ENCODE measurements around the gene ZNF532. TPM values are rescaled to one million over a fixed set of nuclear protein-coding genes. Genes with fewer than 3 reads are reported as not detected.

Gene ZNF532
- total RNA-seq, 4 donors from 2014 or later: 54.7 to 124 (median 91.2) TPM

- in situ Hi-C loops (cut with MboI; ENCODE audit: low sequenced_read_pairs in 4 of 4) (no loop called here), intact Hi-C loops (cut with DNase I; ENCODE audit: low total_unique reads) (no loop called here)
- Histone ChIP-seq H3K4me1 (peaks cover 0 to 4% of the 10 kb centered on the region in 2 donors), H3K27me3 (no peaks in the 10 kb centered on the region), H3K27ac (peak overlapping the region; percentile 16 to 69 (median 56)), H3K9me3 (no peaks in the 10 kb centered on the region), H3K36me3 (peaks cover 0 to 54% of the 10 kb centered on the region in 2 donors), H3K4me3 (no peak overlapping the region)
- ATAC-seq: peak in 1 of 2 donors; percentile 15
- no peak for DNase-seq
- TF ChIP-seq POLR2A (IDR thresholded peaks at IDR 0.05): no peak
- no peak for TF ChIP-seq CTCF (IDR thresholded peaks at IDR 0.05 in 4 of 5, conservative IDR thresholded peaks at IDR 0.05 in 1 of 5)
Measured at GRCh38 chr18:58983260-58984155, 118.8 kb downstream of the ZNF532 start.

DNA sequence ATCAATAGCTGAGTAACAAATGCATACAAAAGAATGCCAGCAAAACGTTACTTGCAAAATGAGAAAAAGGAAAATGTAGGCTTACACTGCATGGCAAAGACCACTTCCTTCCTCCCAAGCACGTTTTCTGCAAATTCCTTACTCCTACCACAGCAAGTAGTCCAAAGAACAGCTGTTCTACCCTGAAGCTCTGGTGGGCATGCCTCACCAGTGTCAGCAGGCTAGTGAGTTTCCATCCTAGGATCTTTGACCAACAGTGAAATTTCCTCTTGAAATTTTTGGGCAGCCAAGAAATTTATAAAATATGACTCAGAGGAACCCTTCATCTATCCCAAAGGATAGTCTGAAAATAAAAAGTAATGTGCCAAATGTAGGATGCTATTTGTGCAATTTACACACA, 123.9 kb downstream of the ZNF532 start:
- no peaks in the 10 kb centered on the region for H3K9me3 ChIP-seq
- no peaks in the 10 kb centered on the region for H3K27me3 ChIP-seq
- ATAC-seq (no peak), DNase-seq (no peak)
- in situ Hi-C loops (cut with MboI; ENCODE audit: low sequenced_read_pairs in 4 of 4) (no loop called here), intact Hi-C loops (cut with DNase I; ENCODE audit: low total_unique reads) (no loop called here)
- peaks cover 0 to 8% of the 10 kb centered on the region in 2 donors for H3K36me3 ChIP-seq
- TF ChIP-seq CTCF (IDR thresholded peaks at IDR 0.05 in 4 of 5, conservative IDR thresholded peaks at IDR 0.05 in 1 of 5) (no peak), POLR2A (IDR thresholded peaks at IDR 0.05) (no peak)
- peaks cover 36 to 38% of the 10 kb centered on the region in 2 donors for H3K4me1 ChIP-seq
- no peak overlapping the region for H3K4me3 ChIP-seq
- peak overlapping the region in 1 of 4 donors; percentile 90 for H3K27ac ChIP-seq

- TF ChIP-seq POLR2A (IDR thresholded peaks at IDR 0.05) (no peak), CTCF (IDR thresholded peaks at IDR 0.05 in 4 of 5, conservative IDR thresholded peaks at IDR 0.05 in 1 of 5) (no peak)
- no peak overlapping the region for H3K4me3 ChIP-seq
- peak overlapping the region; percentile 88 to 92 (median 90) for H3K27ac ChIP-seq
Measured at GRCh38 chr18:58989184-58989759, 124.6 kb downstream of the ZNF532 start.

GRCh38 chr18:58990720-58991119, 126.0 kb downstream of the ZNF532 start:
- DNase-seq (peak; percentile 47 to 69), ATAC-seq (peak; percentile 48 to 65)
- no peaks in the 10 kb centered on the region for H3K9me3 ChIP-seq
- H3K4me1 ChIP-seq: peaks cover 39 to 51% of the 10 kb centered on the region in 2 donors
- H3K36me3 ChIP-seq: no peaks in the 10 kb centered on the region
- H3K4me3 ChIP-seq: peak overlapping the region in 1 of 4 donors; percentile 18
- no peaks in the 10 kb centered on the region for H3K27me3 ChIP-seq
- peak overlapping the region; percentile 88 to 92 (median 90) for H3K27ac ChIP-seq
- intact Hi-C loops (cut with DNase I; ENCODE audit: low total_unique reads) (loop anchor here (2.0 to 5.0 kb wide), 2 partner anchors 66 to 128 kb away; partner anchors contain the start of gene ZNF532), in situ Hi-C loops (cut with MboI; ENCODE audit: low sequenced_read_pairs in 4 of 4) (loop anchor here in 1 of 4 donors (10.0 kb wide), 1 partner anchor 74 kb away; no protein-coding TSS in a partner anchor)
- TF ChIP-seq POLR2A (IDR thresholded peaks at IDR 0.05) (peak in 1 of 2 donors; percentile 12), CTCF (IDR thresholded peaks at IDR 0.05 in 4 of 5, conservative IDR thresholded peaks at IDR 0.05 in 1 of 5) (no peak)

More at GRCh38 chr18:58989184-58989759, 124.6 kb downstream of the ZNF532 start:
- DNase-seq: no peak
- H3K9me3 ChIP-seq: no peaks in the 10 kb centered on the region
- ATAC-seq: no peak
- in situ Hi-C loops (cut with MboI; ENCODE audit: low sequenced_read_pairs in 4 of 4): no loop called here
- H3K4me1 ChIP-seq: peaks cover 39 to 44% of the 10 kb centered on the region in 2 donors
- peaks cover 0 to 2% of the 10 kb centered on the region in 2 donors for H3K36me3 ChIP-seq
- H3K27me3 ChIP-seq: no peaks in the 10 kb centered on the region
- intact Hi-C loops (cut with DNase I; ENCODE audit: low total_unique reads): no loop called here

All from gastrocnemius medialis (tissue), 4 donors.